SK-N-MC (cell line): ENCODE results near the gene CD6.

Source experiments
- EZH2 ChIP-seq: fragments of 200-600 bp; sonication (generic); IDR thresholded peaks from one replicate; pipeline ENCODE4 v1.6.1; 2017; ENCODE audit warnings: antibody characterized with exemption
- FOXP2 ChIP-seq: optimal IDR thresholded peaks from 2 replicates; pipeline ENCODE3; 2011; ENCODE audit warnings: mild to moderate bottlenecking, moderate library complexity; ENCODE audit not compliant: insufficient read depth; ENCODE audit errors: extremely low read length, control extremely low read depth

GRCh38 chr11:61056981-61057380, 85.5 kb downstream of the CD6 start:
- TF ChIP-seq EZH2 (no peak), FOXP2 (no peak)
